Neural progenitor cell (in vitro differentiated cells): Measurements from ENCODE around the gene TRIO. TPM values are rescaled to one million over a fixed set of nuclear protein-coding genes. Genes with fewer than 3 reads are reported as not detected.

Experiments
- DNase-seq: peaks from one replicate; pipeline ENCODE4 v3.0.0-alpha.2; 2016; ENCODE audit warnings: low spot score
- H2AFZ ChIP-seq: fragments of 200-600 bp; sonication (generic); replicated peaks from 2 replicates; pipeline ENCODE4 v1.6.1; 2016; ENCODE audit warnings: antibody characterized with exemption
- H3F3A ChIP-seq: fragments of 200-600 bp; sonication (generic); 2 replicates; pipeline ENCODE4 v1.6.1; 2016; ENCODE audit warnings: antibody characterized with exemption, low read depth
- H3K27ac ChIP-seq: fragments of 200-600 bp; sonication (generic); 2 replicates; pipeline ENCODE4 v1.5.1; 2016; ENCODE audit warnings: mild to moderate bottlenecking
- H3K27me3 ChIP-seq: fragments of 200-600 bp; sonication (generic); 2 replicates; pipeline ENCODE4 v1.6.1; 2016; ENCODE audit warnings: mild to moderate bottlenecking, moderate library complexity
- H3K36me3 ChIP-seq: fragments of 200-600 bp; sonication (generic); 2 replicates; pipeline ENCODE4 v1.5.1; 2016
- H3K4me1 ChIP-seq: fragments of 200-600 bp; sonication (generic); 2 replicates; pipeline ENCODE4 v1.6.1; 2016; ENCODE audit warnings: mixed run types
- H3K4me2 ChIP-seq: fragments of 200-600 bp; sonication (generic); 2 replicates; pipeline ENCODE4 v1.6.1; 2016
- H3K4me3 ChIP-seq: fragments of 200-600 bp; sonication (generic); 2 replicates; pipeline ENCODE4 v1.5.1; 2016
- H3K79me2 ChIP-seq: fragments of 200-600 bp; sonication (generic); 2 replicates; pipeline ENCODE4 v1.6.1; 2016; ENCODE audit warnings: low read depth
- H3K9ac ChIP-seq: fragments of 200-600 bp; sonication (generic); 2 replicates; pipeline ENCODE4 v1.6.1; 2016
- H3K9me3 ChIP-seq: fragments of 200-600 bp; sonication (generic); 2 replicates; pipeline ENCODE4 v1.5.1; 2016; ENCODE audit warnings: low read depth
- H4K20me1 ChIP-seq: fragments of 200-600 bp; sonication (generic); 2 replicates; pipeline ENCODE4 v1.6.1; 2016; ENCODE audit warnings: low read depth
- H3K27ac Mint-ChIP-seq: 3 replicates; pipeline ENCODE4 v1.8.0; 2021; ENCODE audit warnings: mixed read lengths
- H3K27me3 Mint-ChIP-seq: 2 replicates; pipeline ENCODE4 v1.8.0; 2022; ENCODE audit warnings: low read depth, mild to moderate bottlenecking, inconsistent platforms, moderate library complexity, mixed read lengths; ENCODE audit not compliant: insufficient read depth
- H3K36me3 Mint-ChIP-seq: 3 replicates; pipeline ENCODE4 v1.8.0; 2021; ENCODE audit warnings: mixed read lengths
- H3K4me1 Mint-ChIP-seq: 3 replicates; pipeline ENCODE4 v1.8.0; 2021; ENCODE audit warnings: mixed read lengths
- H3K4me3 Mint-ChIP-seq: 3 replicates; pipeline ENCODE4 v1.8.0; 2021; ENCODE audit warnings: mild to moderate bottlenecking, moderate library complexity, mixed read lengths
- H3K9me3 Mint-ChIP-seq: 3 replicates; pipeline ENCODE4 v1.8.0; 2020; ENCODE audit warnings: mixed read lengths
- CTCF ChIP-seq: fragments of 200-600 bp; sonication (generic); IDR thresholded peaks from 2 replicates; pipeline ENCODE4 v1.5.1; 2017; ENCODE audit warnings: antibody characterized with exemption, mild to moderate bottlenecking
- EZH2 ChIP-seq: fragments of 200-600 bp; sonication (generic); IDR thresholded peaks from 2 replicates; pipeline ENCODE4 v1.6.1; 2017; ENCODE audit warnings: antibody characterized with exemption, mild to moderate bottlenecking, moderate library complexity
- EZH2phosphoT487 ChIP-seq: fragments of 200-600 bp; sonication (generic); IDR thresholded peaks from 2 replicates; pipeline ENCODE4 v1.6.1; 2017; ENCODE audit warnings: antibody characterized with exemption
- total RNA-seq: library from RNA; depleted of rRNA; stranded (reverse); fragments of >200 nt; gene quantifications from 2 replicates; pipeline ENCODE4 v1.2.3, GENCODE V29; 2015; ENCODE audit warnings: low replicate concordance

Gene TRIO
- total RNA-seq, 1 donor from 2014 or later, result 84.7 TPM

DNA sequence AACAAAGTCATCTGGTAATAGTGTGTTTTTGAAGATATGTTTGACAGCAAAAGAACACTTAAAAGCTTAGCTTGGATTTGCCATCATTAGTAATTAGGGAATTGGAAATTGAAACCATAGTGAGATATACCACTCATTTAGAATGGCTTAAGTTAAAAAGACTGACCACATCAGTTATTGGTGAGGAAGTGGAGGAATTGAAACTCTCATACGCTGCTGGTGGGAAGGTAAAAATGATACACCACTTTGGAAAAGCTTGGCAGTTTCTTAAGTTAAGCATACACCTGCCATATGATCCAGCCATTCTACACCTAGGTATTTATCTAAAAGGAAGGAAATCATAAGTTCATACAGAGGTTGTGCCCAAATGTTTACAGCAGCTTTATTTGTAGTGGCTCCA lies 213.2 kb downstream of the TRIO start:
- H3K4me3 ChIP-seq, result no peak overlapping the region
- H3K27me3 ChIP-seq, result no peaks in the 10 kb centered on the region
- no peak overlapping the region for H3K27ac ChIP-seq
- TF ChIP-seq CTCF, result no peak
- TF ChIP-seq EZH2phosphoT487, result no peak
- TF ChIP-seq EZH2, result no peak
- Mint-ChIP-seq H3K36me3 (peaks cover 14% of the 10 kb centered on the region), H3K27ac (no peak overlapping the region), H3K4me3 (no peak overlapping the region), H3K9me3 (no peaks in the 10 kb centered on the region), H3K4me1 (peaks cover 30% of the 10 kb centered on the region), H3K27me3 (no peaks in the 10 kb centered on the region)
- H3K36me3 ChIP-seq, result no peaks in the 10 kb centered on the region
- H4K20me1 ChIP-seq, result peaks cover 53% of the 10 kb centered on the region
- H3K4me1 ChIP-seq, result peaks cover 17% of the 10 kb centered on the region
- no peaks in the 10 kb centered on the region for H3K9me3 ChIP-seq
- no peak for DNase-seq
- H2AFZ ChIP-seq, result no peak overlapping the region
- H3K79me2 ChIP-seq, result no peaks in the 10 kb centered on the region
- H3K4me2 ChIP-seq, result no peak overlapping the region
- H3K9ac ChIP-seq, result no peak overlapping the region
- peaks cover 10% of the 10 kb centered on the region for H3F3A ChIP-seq

DNA sequence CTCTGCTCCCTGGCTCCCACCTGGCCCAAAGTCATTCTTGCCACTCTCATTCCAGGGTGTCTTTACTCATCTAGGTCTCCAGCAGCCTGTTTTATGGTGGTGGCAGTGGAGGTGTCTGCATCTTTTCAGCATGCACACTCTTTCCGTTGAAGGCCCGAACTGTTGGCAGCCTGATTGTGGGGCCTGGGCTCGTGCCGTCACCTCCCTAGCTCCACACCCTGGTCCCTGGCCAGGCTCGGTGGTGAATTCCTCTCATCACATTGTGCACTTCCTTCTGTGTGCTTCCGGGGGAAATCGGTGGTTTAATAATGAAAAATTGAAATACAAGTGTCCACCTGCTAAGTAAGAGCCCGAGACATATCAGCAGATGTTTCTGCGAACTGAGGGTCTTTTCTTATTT lies 214.3 kb downstream of the TRIO start:
- TF ChIP-seq CTCF (no peak), EZH2phosphoT487 (no peak), EZH2 (no peak)
- H3K9me3 ChIP-seq, result no peaks in the 10 kb centered on the region
- H3K9ac ChIP-seq, result no peak overlapping the region
- H3K4me1 ChIP-seq, result peaks cover 17% of the 10 kb centered on the region
- peaks cover 2% of the 10 kb centered on the region for H3K36me3 ChIP-seq
- H3K4me3 ChIP-seq, result peak overlapping the region; percentile 12
- Mint-ChIP-seq H3K36me3 (peaks cover 19% of the 10 kb centered on the region), H3K27me3 (no peaks in the 10 kb centered on the region), H3K27ac (peak overlapping the region; percentile 34), H3K4me3 (peak overlapping the region; percentile 67), H3K9me3 (no peaks in the 10 kb centered on the region), H3K4me1 (peaks cover 29% of the 10 kb centered on the region)
- H3K4me2 ChIP-seq, result peak overlapping the region; percentile 63
- no peaks in the 10 kb centered on the region for H3K27me3 ChIP-seq
- peaks cover 10% of the 10 kb centered on the region for H3F3A ChIP-seq
- H3K27ac ChIP-seq, result no peak overlapping the region
- no peaks in the 10 kb centered on the region for H3K79me2 ChIP-seq
- H2AFZ ChIP-seq, result no peak overlapping the region
- H4K20me1 ChIP-seq, result peaks cover 51% of the 10 kb centered on the region
- DNase-seq, result no peak

DNA sequence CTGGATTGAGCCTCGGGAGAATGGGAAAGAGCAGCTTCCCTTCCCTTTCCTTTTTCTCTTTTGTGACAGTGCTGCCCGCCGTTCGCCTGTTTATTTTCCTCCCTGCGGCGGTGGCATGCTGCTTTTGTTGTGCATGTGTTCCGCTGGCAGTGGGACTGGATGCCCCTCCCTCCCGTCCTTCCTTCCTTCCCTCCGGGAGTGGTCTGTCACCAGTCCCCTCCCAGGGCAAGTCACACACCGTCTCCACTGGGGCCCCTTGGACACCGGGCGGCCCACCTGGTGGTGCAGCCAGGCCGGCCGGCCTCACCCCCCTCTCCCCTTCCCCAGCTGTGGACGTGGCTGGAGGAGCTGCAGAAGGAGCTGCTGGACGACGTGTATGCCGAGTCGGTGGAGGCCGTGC lies 214.7 kb downstream of the TRIO start:
- Histone ChIP-seq H3K4me2 (peak overlapping the region; percentile 63), H4K20me1 (peaks cover 46% of the 10 kb centered on the region), H2AFZ (no peak overlapping the region), H3K79me2 (no peaks in the 10 kb centered on the region), H3K4me1 (peaks cover 17% of the 10 kb centered on the region), H3K27ac (no peak overlapping the region), H3K4me3 (peak overlapping the region; percentile 12), H3F3A (peaks cover 10% of the 10 kb centered on the region), H3K9me3 (no peaks in the 10 kb centered on the region), H3K9ac (no peak overlapping the region), H3K27me3 (no peaks in the 10 kb centered on the region), H3K36me3 (peaks cover 5% of the 10 kb centered on the region)
- Mint-ChIP-seq H3K4me3 (no peak overlapping the region), H3K36me3 (peaks cover 21% of the 10 kb centered on the region), H3K4me1 (peaks cover 29% of the 10 kb centered on the region), H3K27me3 (peaks cover 2% of the 10 kb centered on the region), H3K27ac (no peak overlapping the region), H3K9me3 (no peaks in the 10 kb centered on the region)
- peak; percentile 76 for DNase-seq
- TF ChIP-seq CTCF, result no peak
- no peak for TF ChIP-seq EZH2phosphoT487
- no peak for TF ChIP-seq EZH2
